Osteocyte (in vitro differentiated cells): Measurements from ENCODE around the gene DNAAF5. TPM values are rescaled to one million over a fixed set of nuclear protein-coding genes. Genes with fewer than 3 reads are reported as not detected.

Experiments
- DNase-seq: peaks from one replicate; pipeline ENCODE4 v3.0.0; 2021; ENCODE audit warnings: mixed read lengths; ENCODE audit not compliant: unreplicated experiment; ENCODE audit errors: extremely low spot score
- H3K27ac Mint-ChIP-seq: one replicate; pipeline ENCODE4 v1.8.0; 2021; ENCODE audit warnings: mild to moderate bottlenecking, mixed read lengths; ENCODE audit not compliant: unreplicated experiment
- H3K27me3 Mint-ChIP-seq: one replicate; pipeline ENCODE4 v1.8.0; 2021; ENCODE audit warnings: mixed read lengths; ENCODE audit not compliant: unreplicated experiment
- H3K36me3 Mint-ChIP-seq: one replicate; pipeline ENCODE4 v1.8.0; 2021; ENCODE audit warnings: mixed read lengths; ENCODE audit not compliant: unreplicated experiment
- H3K4me1 Mint-ChIP-seq: one replicate; pipeline ENCODE4 v1.8.0; 2021; ENCODE audit warnings: mixed read lengths; ENCODE audit not compliant: unreplicated experiment
- H3K4me3 Mint-ChIP-seq: one replicate; pipeline ENCODE4 v1.8.0; 2021; ENCODE audit warnings: mild to moderate bottlenecking, moderate library complexity, mixed read lengths; ENCODE audit not compliant: unreplicated experiment
- H3K9me3 Mint-ChIP-seq: one replicate; pipeline ENCODE4 v1.8.0; 2021; ENCODE audit warnings: mixed read lengths; ENCODE audit not compliant: unreplicated experiment
- CTCF ChIP-seq: fragments of 200-600 bp; sonication (generic); IDR thresholded peaks from 2 replicates; pipeline ENCODE4 v1.5.0; 2021; ENCODE audit warnings: antibody characterized with exemption, mild to moderate bottlenecking, moderate library complexity
- total RNA-seq: library from RNA; stranded (reverse); gene quantifications from 2 replicates; pipeline ENCODE4 v1.2.1, GENCODE V29; 2021

The DNAAF5 gene
- total RNA-seq, 1 donor from 2014 or later: 28.1 TPM

DNA sequence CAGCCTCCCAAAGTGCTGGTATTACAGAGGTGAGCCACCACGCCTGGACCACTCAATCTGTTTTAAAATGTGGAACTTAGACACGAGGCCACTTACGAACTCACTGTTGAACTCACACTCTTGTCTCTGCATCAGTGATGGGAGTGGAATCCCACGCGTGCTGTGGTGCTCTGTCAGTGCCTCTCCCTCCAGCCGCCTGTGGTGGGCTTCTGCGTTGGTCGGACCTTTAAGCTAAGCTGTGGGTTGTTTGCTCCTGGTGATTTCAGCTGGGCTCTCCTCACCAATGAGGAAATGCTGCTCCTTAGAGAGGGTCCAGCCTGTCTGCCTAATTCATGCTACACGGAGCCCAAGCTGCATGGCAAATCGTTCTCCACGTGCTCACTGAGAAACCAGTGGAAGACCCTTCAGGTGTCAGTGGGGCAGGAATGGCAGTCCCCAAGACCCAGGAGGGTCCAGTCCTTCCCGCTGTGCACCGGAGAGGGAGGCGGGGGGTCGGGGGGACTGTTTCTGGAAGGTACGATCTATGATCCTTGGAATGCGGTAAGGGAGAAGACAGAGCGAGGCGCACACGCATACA is 18.4 kb downstream of the DNAAF5 start:
- DNase-seq: no peak
- H3K27me3 Mint-ChIP-seq: no peaks in the 10 kb centered on the region
- H3K9me3 Mint-ChIP-seq: no peaks in the 10 kb centered on the region
- H3K4me3 Mint-ChIP-seq: no peak overlapping the region
- no peaks in the 10 kb centered on the region for H3K4me1 Mint-ChIP-seq
- H3K36me3 Mint-ChIP-seq: peaks cover 11% of the 10 kb centered on the region
- no peak overlapping the region for H3K27ac Mint-ChIP-seq
- no peak for TF ChIP-seq CTCF

DNA sequence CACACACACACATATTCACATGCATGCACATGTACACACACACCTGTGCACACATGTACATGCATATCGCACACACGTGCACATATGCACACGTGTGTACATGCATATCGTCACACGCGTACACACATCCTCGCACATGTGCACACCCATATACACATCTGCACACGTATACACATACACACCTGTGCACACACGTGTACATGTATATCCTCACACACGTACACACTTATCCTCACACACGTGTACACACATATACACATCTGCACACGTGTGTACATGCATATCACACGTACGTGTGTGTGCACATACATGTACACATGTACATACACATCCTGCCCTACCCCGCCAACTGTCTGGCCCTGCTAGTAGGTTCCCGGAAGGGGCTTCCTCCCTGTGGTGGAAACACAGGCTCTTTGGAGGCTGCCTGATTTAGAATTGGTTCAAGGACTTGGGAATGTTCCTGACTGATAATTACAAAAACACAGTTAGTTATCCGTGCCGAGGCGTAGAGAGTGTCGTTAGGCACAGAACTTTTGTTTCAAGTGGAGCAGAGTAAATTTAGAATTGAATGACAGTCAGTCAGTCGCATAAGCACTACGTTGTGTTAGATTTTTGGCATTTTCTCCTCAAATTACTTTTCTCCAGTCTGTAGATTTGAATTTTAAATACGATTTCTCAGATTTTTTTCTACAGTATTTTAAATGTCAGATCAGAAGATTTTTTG is 19.1 kb downstream of the DNAAF5 start:
- no peak for DNase-seq
- TF ChIP-seq CTCF: no peak
- no peaks in the 10 kb centered on the region for H3K4me1 Mint-ChIP-seq
- H3K4me3 Mint-ChIP-seq: no peak overlapping the region
- no peaks in the 10 kb centered on the region for H3K9me3 Mint-ChIP-seq
- H3K36me3 Mint-ChIP-seq: peaks cover 11% of the 10 kb centered on the region
- no peaks in the 10 kb centered on the region for H3K27me3 Mint-ChIP-seq
- no peak overlapping the region for H3K27ac Mint-ChIP-seq

DNA sequence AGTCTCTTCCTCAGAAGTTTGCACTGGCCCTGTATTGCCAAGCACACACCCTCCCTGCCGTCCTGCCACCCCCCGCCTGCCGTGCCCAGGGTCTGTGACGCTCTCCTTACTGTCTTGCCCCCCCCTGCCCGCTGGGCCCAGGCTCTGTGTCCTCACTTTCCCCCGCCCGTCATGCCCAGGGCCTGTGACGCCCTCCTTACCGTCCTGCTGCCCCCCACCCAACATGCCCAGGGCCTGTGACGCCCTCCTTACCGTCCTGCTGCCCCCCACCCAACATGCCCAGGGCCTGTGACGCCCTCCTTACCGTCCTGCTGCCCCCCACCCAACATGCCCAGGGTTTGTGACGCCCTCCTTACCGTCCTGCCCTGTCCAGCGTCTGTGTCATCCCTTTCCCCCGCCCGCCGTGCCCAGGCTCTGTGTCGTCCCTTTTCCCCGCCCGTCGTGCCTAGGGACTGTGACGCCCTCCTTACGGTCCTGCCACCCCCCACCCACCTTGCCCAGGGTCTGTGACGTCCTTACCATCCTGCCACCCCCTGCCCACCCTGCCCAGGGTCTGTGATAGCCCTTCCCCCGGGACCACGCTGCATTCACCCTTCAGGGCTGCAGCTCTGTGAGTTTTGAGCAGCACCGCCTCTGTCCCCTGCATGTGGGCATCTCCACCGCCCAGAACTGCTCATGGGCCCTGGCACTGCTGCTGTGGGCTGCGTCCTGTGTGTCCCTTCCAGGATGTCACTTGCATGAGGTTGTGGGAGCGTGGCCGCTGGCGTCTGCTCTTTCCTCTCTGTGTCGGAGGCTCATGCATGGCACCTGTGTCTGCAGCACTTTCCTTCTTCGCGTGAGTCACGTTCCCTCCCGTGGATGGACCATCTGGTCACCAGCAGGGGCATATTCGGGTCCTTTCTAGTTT is 19.9 kb downstream of the DNAAF5 start:
- Mint-ChIP-seq H3K4me3 (no peak overlapping the region), H3K27me3 (no peaks in the 10 kb centered on the region), H3K36me3 (peaks cover 9% of the 10 kb centered on the region), H3K9me3 (no peaks in the 10 kb centered on the region), H3K27ac (no peak overlapping the region), H3K4me1 (no peaks in the 10 kb centered on the region)
- DNase-seq: no peak
- no peak for TF ChIP-seq CTCF

GRCh38 chr7:747186-747585 is 20.7 kb downstream of the DNAAF5 start:
- H3K27ac Mint-ChIP-seq: no peak overlapping the region
- DNase-seq: no peak
- no peaks in the 10 kb centered on the region for H3K27me3 Mint-ChIP-seq

More at GRCh38 chr7:747186-747585, 20.7 kb downstream of the DNAAF5 start:
- Mint-ChIP-seq H3K9me3 (no peaks in the 10 kb centered on the region), H3K4me1 (no peaks in the 10 kb centered on the region), H3K36me3 (peaks cover 8% of the 10 kb centered on the region), H3K4me3 (no peak overlapping the region)
- TF ChIP-seq CTCF: no peak
